H1 (cell line): ENCODE measurements around the gene SLC5A2. TPM values are rescaled to one million over a fixed set of nuclear protein-coding genes. Genes with fewer than 3 reads are reported as not detected.

Experiments used
- CTCF ChIA-PET: fragments of 300-600 bp; sonication (Branson Sonifier 250); formaldehyde crosslinking; loops from one replicate; lab custom pipeline; 2021; ENCODE audit not compliant: partially characterized antibody; lab: Charles Lee
- POLR2A ChIA-PET: fragments of 300-600 bp; sonication (Branson Sonifier 250); formaldehyde crosslinking; loops from one replicate; lab custom pipeline; 2021; ENCODE audit warnings: inconsistent platforms; ENCODE audit not compliant: partially characterized antibody; lab: Charles Lee
- DNase-seq, 2 experiments: peaks; one replicate each; pipeline versions ENCODE4 v3.0.0 to v3.0.0-alpha.2; 2010 to 2022; ENCODE audit warnings: low spot score in 2 of 2, low read depth in 1 of 2, mixed read lengths in 1 of 2
- FAIRE-seq: peaks from 2 replicates; lab custom pipeline; 2011; peaks lifted over from hg19 to GRCh38; lab: Jason Lieb, UNC
- H2AFZ ChIP-seq: 2 replicates; pipeline ENCODE4 v1.8.1; 2012; ENCODE audit warnings: low read length, inconsistent platforms
- H2AK5ac ChIP-seq: 2 replicates; pipeline ENCODE4 v1.6.1; 2013; ENCODE audit warnings: low read depth, low read length
- H2BK120ac ChIP-seq: replicated peaks from 2 replicates; pipeline ENCODE3; 2013; ENCODE audit warnings: low read depth, low read length, inconsistent platforms
- H2BK12ac ChIP-seq: 2 replicates; pipeline ENCODE4 v1.6.1; 2013; ENCODE audit warnings: low read depth, low read length
- H2BK15ac ChIP-seq: 2 replicates; pipeline ENCODE4 v1.6.1; 2013; ENCODE audit warnings: low read length
- H2BK20ac ChIP-seq: 2 replicates; pipeline ENCODE4 v1.6.1; 2013; ENCODE audit warnings: low read length
- H2BK5ac ChIP-seq: 2 replicates; pipeline ENCODE4 v1.6.1; 2013; ENCODE audit warnings: low read depth, low read length
- H3K14ac ChIP-seq: 2 replicates; pipeline ENCODE4 v1.6.1; 2013; ENCODE audit warnings: inconsistent platforms; ENCODE audit not compliant: insufficient read length
- H3K18ac ChIP-seq: 2 replicates; pipeline ENCODE4 v1.6.1; 2013; ENCODE audit warnings: low read length; ENCODE audit errors: extremely low read depth
- H3K23ac ChIP-seq: 2 replicates; pipeline ENCODE4 v1.6.1; 2013; ENCODE audit warnings: inconsistent platforms; ENCODE audit not compliant: insufficient read length
- H3K23me2 ChIP-seq: 2 replicates; pipeline ENCODE4 v1.6.1; 2013; ENCODE audit warnings: low read depth, low read length
- H3K27ac ChIP-seq: 2 replicates; pipeline ENCODE4 v1.6.1; 2011; ENCODE audit warnings: low read depth, low read length, inconsistent platforms
- H3K27me3 ChIP-seq, 4 experiments: replicated peaks in 1 of 4; 1 replicate in 1 of 4; 2 replicates in 3 of 4; pipeline versions ENCODE4 v1.6.1 to v1.8.1; 2011 to 2013; ENCODE audit warnings: low read length in 3 of 4, mild to moderate bottlenecking in 3 of 4, inconsistent platforms in 2 of 4, mixed read lengths in 2 of 4, moderate library complexity in 1 of 4; ENCODE audit not compliant: control insufficient read depth in 3 of 4, insufficient read depth in 3 of 4; ENCODE audit errors: extremely low read depth in 1 of 4
- H3K36me3 ChIP-seq, 4 experiments: 2 replicates each; pipeline versions ENCODE4 v1.6.1 to v1.8.1; 2011 to 2013; ENCODE audit warnings: mild to moderate bottlenecking in 4 of 4, low read length in 3 of 4, moderate library complexity in 2 of 4, control low read depth in 1 of 4, inconsistent platforms in 1 of 4; ENCODE audit not compliant: insufficient read depth in 4 of 4, control insufficient read depth in 2 of 4
- H3K4ac ChIP-seq: replicated peaks from 2 replicates; pipeline ENCODE3; 2013; ENCODE audit warnings: low read length, low read depth, mixed read lengths, inconsistent platforms; ENCODE audit not compliant: insufficient read length
- H3K4me1 ChIP-seq, 4 experiments: replicated peaks in 1 of 4; 1 replicate in 1 of 4; 2 replicates in 3 of 4; pipeline versions ENCODE4 v1.6.1 to v1.8.1; 2011 to 2013; ENCODE audit warnings: low read length in 3 of 4, inconsistent platforms in 2 of 4, mixed read lengths in 1 of 4; ENCODE audit not compliant: insufficient read depth in 4 of 4, control insufficient read depth in 3 of 4
- H3K4me2 ChIP-seq, 2 experiments: 2 replicates each; pipeline versions ENCODE4 v1.6.1 to v1.8.1; 2011 to 2013; ENCODE audit warnings: low read depth in 2 of 2, low read length in 2 of 2, control low read depth in 1 of 2, inconsistent platforms in 1 of 2, mild to moderate bottlenecking in 1 of 2; ENCODE audit not compliant: insufficient read depth in 1 of 2
- H3K4me3 ChIP-seq, 4 experiments: fragments of 200-600, 300-600 bp in 1 of 4; sonication (generic), shearing (Covaris generic), sonication (Bioruptor Twin) in 1 of 4; 2 replicates each; pipeline versions ENCODE4 v1.5.1 to v1.8.1; 2011 to 2016; ENCODE audit warnings: low read length in 4 of 4, low read depth in 3 of 4, control low read depth in 2 of 4, inconsistent platforms in 2 of 4, mild to moderate bottlenecking in 2 of 4, mixed read lengths in 1 of 4, moderate library complexity in 1 of 4; ENCODE audit not compliant: insufficient read depth in 2 of 4; ENCODE audit errors: extremely low read depth in 1 of 4
- H3K56ac ChIP-seq: replicated peaks from 2 replicates; pipeline ENCODE3; 2013; ENCODE audit warnings: low read depth, mild to moderate bottlenecking, mixed read lengths, low read length, inconsistent platforms; ENCODE audit not compliant: insufficient read length
- H3K79me1 ChIP-seq: 2 replicates; pipeline ENCODE4 v1.6.1; 2013; ENCODE audit warnings: low read depth, low read length, control low read depth
- H3K79me2 ChIP-seq, 2 experiments: 2 replicates each; pipeline versions ENCODE4 v1.6.1 to v1.8.1; 2012 to 2013; ENCODE audit warnings: low read length in 2 of 2, mild to moderate bottlenecking in 2 of 2, inconsistent platforms in 1 of 2; ENCODE audit not compliant: insufficient read depth in 2 of 2, control insufficient read depth in 1 of 2
- H3K9ac ChIP-seq, 4 experiments: replicated peaks in 1 of 4; 1 replicate in 1 of 4; 2 replicates in 3 of 4; pipeline versions ENCODE4 v1.6.1 to v1.8.1; 2011 to 2013; ENCODE audit warnings: low read depth in 3 of 4, low read length in 3 of 4, control low read depth in 2 of 4, mild to moderate bottlenecking in 2 of 4, moderate library complexity in 2 of 4, inconsistent platforms in 1 of 4; ENCODE audit errors: extremely low read depth in 1 of 4
- H3K9me3 ChIP-seq, 2 experiments: 2 replicates each; pipeline versions ENCODE4 v1.6.1 to v1.8.1; 2012 to 2013; ENCODE audit warnings: mild to moderate bottlenecking in 2 of 2, moderate library complexity in 2 of 2, control low read depth in 1 of 2, inconsistent platforms in 1 of 2, low read depth in 1 of 2, low read length in 1 of 2, mixed read lengths in 1 of 2; ENCODE audit not compliant: insufficient read depth in 2 of 2
- H4K20me1 ChIP-seq, 2 experiments: replicated peaks in 1 of 2; 2 replicates each; pipeline versions ENCODE3 to v1.8.1; 2011 to 2013; ENCODE audit warnings: inconsistent platforms in 2 of 2, low read length in 2 of 2, mild to moderate bottlenecking in 1 of 2; ENCODE audit not compliant: insufficient read depth in 2 of 2, control insufficient read depth in 1 of 2
- H4K5ac ChIP-seq: 2 replicates; pipeline ENCODE4 v1.6.1; 2013; ENCODE audit warnings: low read length, low read depth, mixed read lengths, inconsistent platforms; ENCODE audit not compliant: insufficient read length
- H4K8ac ChIP-seq: 2 replicates; pipeline ENCODE4 v1.8.0; 2013; ENCODE audit warnings: mild to moderate bottlenecking, moderate library complexity, low read length, inconsistent platforms; ENCODE audit not compliant: insufficient read depth; ENCODE audit errors: extremely low read depth
- H4K91ac ChIP-seq: replicated peaks from 2 replicates; pipeline ENCODE3; 2013; ENCODE audit warnings: low read length, mixed read lengths, inconsistent platforms; ENCODE audit not compliant: insufficient read length
- GABPA ChIP-seq: IDR thresholded peaks from 2 replicates; pipeline ENCODE4 v1.6.1; 2011; ENCODE audit warnings: mild to moderate bottlenecking, low read length, moderate library complexity, borderline replicate concordance; ENCODE audit not compliant: insufficient read depth
- KDM5A ChIP-seq: fragments of 200-600 bp; IDR thresholded peaks from 2 replicates; pipeline ENCODE4 v1.7.1; 2012; ENCODE audit warnings: mild to moderate bottlenecking, low read length, inconsistent platforms, mixed read lengths
- SAP30 ChIP-seq: fragments of 300-600 bp; sonication (generic); IDR thresholded peaks from 2 replicates; pipeline ENCODE4 v1.7.1; 2012; ENCODE audit warnings: low read length, moderate library complexity, mild to moderate bottlenecking, inconsistent platforms; ENCODE audit not compliant: insufficient read depth, insufficient replicate concordance
- SIX5 ChIP-seq: IDR thresholded peaks from 2 replicates; pipeline ENCODE4 v1.6.1; 2011; ENCODE audit warnings: mild to moderate bottlenecking, low read depth, low read length
- SRF ChIP-seq: IDR thresholded peaks from 2 replicates; pipeline ENCODE4 v1.6.1; 2011; ENCODE audit warnings: mild to moderate bottlenecking, low read depth, low read length, moderate library complexity
- TCF12 ChIP-seq: IDR thresholded peaks from 2 replicates; pipeline ENCODE4 v1.6.1; 2011; ENCODE audit warnings: low read depth, mild to moderate bottlenecking, low read length
- WGBS, 2 experiments: shearing (Covaris generic) in 1 of 2; methylation state at CpG; one replicate each; pipeline versions ENCODE4 v1.1.6 to v1.1.7; 2013 to 2015; ENCODE audit warnings: low lambda C conversion rate in 2 of 2, mixed read lengths in 2 of 2, inconsistent platforms in 1 of 2, low coverage in 1 of 2, missing lambda C conversion rate in 1 of 2; ENCODE audit not compliant: insufficient replicate concordance in 2 of 2, insufficient coverage in 1 of 2, insufficient read length in 1 of 2; ENCODE audit errors: extremely low coverage in 1 of 2, missing lambda C conversion rate in 1 of 2; 5-methylcytosine and 5-hydroxymethylcytosine counted together
- polyA plus RNA-seq, 7 experiments: library from polyadenylated mRNA; depleted of rRNA in 3 of 7; stranded (reverse) in 5 of 7; unstranded in 2 of 7; fragments of >200 nt in 5 of 7; fragments of 200-250 nt in 2 of 7; gene quantifications; 1 replicate in 5 of 7; 2 replicates in 1 of 7; 4 replicates in 1 of 7; pipeline versions ENCODE4 v1.2.1 to v1.2.3, GENCODE V29; 2011 to 2013; ENCODE audit warnings: missing spikeins in 2 of 7, mixed read lengths in 2 of 7
- total RNA-seq: library from RNA; stranded (reverse); fragmentation: NEBNext Ultra II Directional; extraction: Animal tissue kit (Norgen Biotek cat#: 25700); gene quantifications from 2 replicates; pipeline ENCODE4 v1.2.1, GENCODE V29; 2021

Gene SLC5A2
- total and polyA plus RNA-seq, 2 of the 8 experiments (the other 6 are each of a cell fraction or from before 2014, with no cell fraction given): 0.56 to 4.4 TPM

- Histone ChIP-seq H2BK20ac (0 out of 2 replicates have a peak overlapping the region, but pooled peaks have one; percentile 48), H3K18ac (no peak overlapping the region), H2AK5ac (no peak overlapping the region), H3K4ac (no peak overlapping the region), H3K4me1 (peaks cover 0 to 8% (median 5%) of the 10 kb centered on the region in 4 experiments; a peak in 5 of 7 replicates), H2BK5ac (no peak overlapping the region), H4K8ac (no peak overlapping the region), H3K14ac (no peak overlapping the region), H3K27ac (no peak overlapping the region), H3K9ac (peak overlapping the region in 1 of 4 experiments; percentile 15; a peak in 1 of 7 replicates), H3K56ac (no peak overlapping the region), H3K4me3 (no peak overlapping the region), H3K27me3 (peaks cover 14 to 63% (median 45%) of the 10 kb centered on the region in 4 experiments), H4K91ac (peak overlapping the region; percentile 30), H3K36me3 (no peaks in the 10 kb centered on the region), H4K5ac (no peak overlapping the region), H3K23ac (no peak overlapping the region), H3K79me1 (no peaks in the 10 kb centered on the region), H3K23me2 (peaks cover 15% of the 10 kb centered on the region), H2BK120ac (no peak overlapping the region), H2AFZ (0 out of 2 replicates have a peak overlapping the region, but pooled peaks have one; percentile 57), H4K20me1 (peaks cover 0 to 14% of the 10 kb centered on the region in 2 experiments), H3K4me2 (peak overlapping the region; percentile 6 to 42; a peak in 3 of 4 replicates), H3K79me2 (no peaks in the 10 kb centered on the region), H2BK12ac (no peak overlapping the region), H2BK15ac (no peak overlapping the region; the same call in 1 of the 2 replicates), H3K9me3 (no peaks in the 10 kb centered on the region)
- POLR2A ChIA-PET: interaction anchor here (0.7 to 7.9 kb wide), 4 partner anchors 9 to 23 kb away, joined by 3 to 69 read pairs (median 4); partner anchors contain the start of gene RUSF1
- no peak for FAIRE-seq
- no peak for DNase-seq
- CTCF ChIA-PET: interaction anchor here (0.6 to 3.5 kb wide), 3 partner anchors 28 to 228 kb away, joined by 3 to 11 read pairs (median 3); a partner anchor contains a TSS
- WGBS, 2 experiments: 49% methylated on average over 13 of the region's 14 CpGs; no CpG with 5 or more reads in 1 of the 2 experiments
- no peak for TF ChIP-seq TCF12
- TF ChIP-seq GABPA: no peak
- TF ChIP-seq KDM5A: no peak
- TF ChIP-seq SRF: no peak
- TF ChIP-seq SIX5: no peak
- TF ChIP-seq SAP30: no peak
Observed at GRCh38 chr16:31484491-31485171, 1.7 kb downstream of the SLC5A2 start.
